ENCODE data around the gene GATAD2B. TPM values are rescaled to one million over a fixed set of nuclear protein-coding genes. Genes with fewer than 3 reads are reported as not detected.
"Not testable (repeated sequence)": the region's sequence is repeated elsewhere in the genome, so short reads cannot be mapped to it uniquely, and the experiment has no call there.

The GATAD2B gene
- total RNA-seq, 2 donors from 2014 or later: 47.8 to 51.1 TPM

- Mint-ChIP-seq H3K4me3 (peak overlapping the region; percentile 82), H3K4me1 (peaks cover 4% of the 10 kb centered on the region), H3K27ac (no peak overlapping the region), H3K36me3 (ENCODE audit: low read depth) (peaks cover 30% of the 10 kb centered on the region), H3K27me3 (no peaks in the 10 kb centered on the region), H3K9me3 (no peaks in the 10 kb centered on the region)
- ATAC-seq (replicated peaks): peak; percentile 78
Measured at GRCh38 chr1:153775458-153776327, 147.1 kb downstream of the GATAD2B start.

- H3K9me3 Mint-ChIP-seq: no peaks in the 10 kb centered on the region
- H3K4me1 Mint-ChIP-seq: peaks cover 4% of the 10 kb centered on the region
- peak; percentile 54 for ATAC-seq (replicated peaks)
- peak within 1 kb of the TSS; percentile 82 for H3K4me3 Mint-ChIP-seq
- H3K27me3 Mint-ChIP-seq: no peaks in the 10 kb centered on the region
- H3K27ac Mint-ChIP-seq: peak within 1 kb of the TSS; percentile 73
- H3K36me3 Mint-ChIP-seq (ENCODE audit: low read depth): peaks cover 37% of the 10 kb centered on the region
Measured at GRCh38 chr1:153774780-153775457, 147.9 kb downstream of the GATAD2B start, which contains the start of gene SLC27A3. Gene SLC27A3, plus strand, starts transcription at chr1:153775407. Its CDS starts 91 bp downstream, at chr1:153775498.

- Mint-ChIP-seq H3K9me3 (no peaks in the 10 kb centered on the region), H3K4me1 (peaks cover 4% of the 10 kb centered on the region), H3K27ac (no peak overlapping the region), H3K36me3 (ENCODE audit: low read depth) (peaks cover 45% of the 10 kb centered on the region), H3K4me3 (peak overlapping the region; percentile 82), H3K27me3 (no peaks in the 10 kb centered on the region)
- no peak for ATAC-seq (replicated peaks)
Measured at GRCh38 chr1:153774026-153774595, 148.7 kb downstream of the GATAD2B start.

- peaks cover 4% of the 10 kb centered on the region for H3K4me1 Mint-ChIP-seq
- H3K27ac Mint-ChIP-seq: no peak overlapping the region
Measured at GRCh38 chr1:153773096-153773921, 149.5 kb downstream of the GATAD2B start.

GRCh38 chr1:153771841-153772593, 150.8 kb downstream of the GATAD2B start:
- peaks cover 6% of the 10 kb centered on the region for H3K4me1 Mint-ChIP-seq
- ATAC-seq (replicated peaks): no peak
- H3K27me3 Mint-ChIP-seq: no peaks in the 10 kb centered on the region
- no peaks in the 10 kb centered on the region for H3K9me3 Mint-ChIP-seq
- peaks cover 66% of the 10 kb centered on the region for H3K36me3 Mint-ChIP-seq (ENCODE audit: low read depth)
- no peak overlapping the region for H3K27ac Mint-ChIP-seq
- no peak overlapping the region for H3K4me3 Mint-ChIP-seq

More at GRCh38 chr1:153773096-153773921, 149.5 kb downstream of the GATAD2B start:
- peaks cover 53% of the 10 kb centered on the region for H3K36me3 Mint-ChIP-seq (ENCODE audit: low read depth)
- H3K27me3 Mint-ChIP-seq: no peaks in the 10 kb centered on the region
- H3K4me3 Mint-ChIP-seq: no peak overlapping the region
- ATAC-seq (replicated peaks): no peak
- no peaks in the 10 kb centered on the region for H3K9me3 Mint-ChIP-seq

GRCh38 chr1:153771261-153771660, 151.5 kb downstream of the GATAD2B start:
- Mint-ChIP-seq H3K4me1 (peaks cover 3% of the 10 kb centered on the region), H3K27ac (no peak overlapping the region)
- no peak for ATAC-seq (replicated peaks)

GRCh38 chr1:153770797-153771196, 152.0 kb downstream of the GATAD2B start:
- peaks cover 78% of the 10 kb centered on the region for H3K36me3 Mint-ChIP-seq (ENCODE audit: low read depth)
- H3K9me3 Mint-ChIP-seq: no peaks in the 10 kb centered on the region
- H3K4me1 Mint-ChIP-seq: peaks cover 3% of the 10 kb centered on the region
- no peaks in the 10 kb centered on the region for H3K27me3 Mint-ChIP-seq
- H3K27ac Mint-ChIP-seq: peak overlapping the region; percentile 63
- ATAC-seq (replicated peaks): no peak
- no peak overlapping the region for H3K4me3 Mint-ChIP-seq

More at GRCh38 chr1:153771261-153771660, 151.5 kb downstream of the GATAD2B start:
- H3K27me3 Mint-ChIP-seq: no peaks in the 10 kb centered on the region
- no peak overlapping the region for H3K4me3 Mint-ChIP-seq
- H3K36me3 Mint-ChIP-seq (ENCODE audit: low read depth): peaks cover 73% of the 10 kb centered on the region
- H3K9me3 Mint-ChIP-seq: no peaks in the 10 kb centered on the region

GRCh38 chr1:153769221-153769620, 153.6 kb downstream of the GATAD2B start:
- Mint-ChIP-seq H3K4me3 (no peak overlapping the region), H3K9me3 (no peaks in the 10 kb centered on the region), H3K27ac (peak overlapping the region; percentile 63), H3K27me3 (no peaks in the 10 kb centered on the region), H3K36me3 (ENCODE audit: low read depth) (peaks cover 86% of the 10 kb centered on the region), H3K4me1 (peaks cover 3% of the 10 kb centered on the region)
- no peak for ATAC-seq (replicated peaks)

GRCh38 chr1:153768316-153769181, 154.2 kb downstream of the GATAD2B start:
- Mint-ChIP-seq H3K36me3 (ENCODE audit: low read depth) (peaks cover 86% of the 10 kb centered on the region), H3K4me3 (no peak overlapping the region), H3K9me3 (no peaks in the 10 kb centered on the region), H3K27me3 (no peaks in the 10 kb centered on the region), H3K27ac (peak overlapping the region; percentile 32), H3K4me1 (peaks cover 3% of the 10 kb centered on the region)
- ATAC-seq (replicated peaks): no peak

- no peak for ATAC-seq (replicated peaks)
- Mint-ChIP-seq H3K4me3 (no peak overlapping the region), H3K27me3 (no peaks in the 10 kb centered on the region), H3K27ac (no peak overlapping the region), H3K36me3 (ENCODE audit: low read depth) (peaks cover 88% of the 10 kb centered on the region), H3K4me1 (peaks cover 3% of the 10 kb centered on the region), H3K9me3 (no peaks in the 10 kb centered on the region)
Measured at GRCh38 chr1:153767519-153767918, 155.3 kb downstream of the GATAD2B start.

GRCh38 chr1:153766663-153767062, 156.1 kb downstream of the GATAD2B start:
- not testable (repeated sequence) for H3K27me3 Mint-ChIP-seq; H3K4me1 Mint-ChIP-seq; H3K9me3 Mint-ChIP-seq; ATAC-seq (replicated peaks); H3K4me3 Mint-ChIP-seq; H3K27ac Mint-ChIP-seq
- peaks cover 91% of the 10 kb centered on the region for H3K36me3 Mint-ChIP-seq (ENCODE audit: low read depth)

GRCh38 chr1:153764310-153764709, 158.5 kb downstream of the GATAD2B start:
- no peaks in the 10 kb centered on the region for H3K27me3 Mint-ChIP-seq
- no peaks in the 10 kb centered on the region for H3K9me3 Mint-ChIP-seq
- H3K36me3 Mint-ChIP-seq (ENCODE audit: low read depth): peaks cover 98% of the 10 kb centered on the region
- H3K4me3 Mint-ChIP-seq: no peak overlapping the region
- ATAC-seq (replicated peaks): no peak
- peaks cover 3% of the 10 kb centered on the region for H3K4me1 Mint-ChIP-seq
- H3K27ac Mint-ChIP-seq: no peak overlapping the region
